GM13977 (cell line): Measurements from ENCODE around the gene HM13.

Experiments
- DNase-seq: peaks from one replicate; pipeline ENCODE4 v3.0.0; 2012; ENCODE audit warnings: low spot score
- in situ Hi-C: fragments of 300-500 bp; cut with MboI; formaldehyde crosslinking; loops from one replicate; pipeline ENCODE4 v1.12.0; 2022; ENCODE audit warnings: low sequenced_read_pairs, low pct_unique_long_range_greater_than_20kb, mixed read lengths, inconsistent platforms; ENCODE audit not compliant: unreplicated experiment
- TF ChIP-seq, protein P1 (sequence below): IDR thresholded peaks from 2 replicates; pipeline ENCODE4 v1.5.1; 2012; ENCODE audit warnings: mild to moderate bottlenecking, control low read depth; ENCODE audit not compliant: insufficient read depth; ENCODE audit errors: extremely low read depth, missing control alignments

The HM13 gene

DNA sequence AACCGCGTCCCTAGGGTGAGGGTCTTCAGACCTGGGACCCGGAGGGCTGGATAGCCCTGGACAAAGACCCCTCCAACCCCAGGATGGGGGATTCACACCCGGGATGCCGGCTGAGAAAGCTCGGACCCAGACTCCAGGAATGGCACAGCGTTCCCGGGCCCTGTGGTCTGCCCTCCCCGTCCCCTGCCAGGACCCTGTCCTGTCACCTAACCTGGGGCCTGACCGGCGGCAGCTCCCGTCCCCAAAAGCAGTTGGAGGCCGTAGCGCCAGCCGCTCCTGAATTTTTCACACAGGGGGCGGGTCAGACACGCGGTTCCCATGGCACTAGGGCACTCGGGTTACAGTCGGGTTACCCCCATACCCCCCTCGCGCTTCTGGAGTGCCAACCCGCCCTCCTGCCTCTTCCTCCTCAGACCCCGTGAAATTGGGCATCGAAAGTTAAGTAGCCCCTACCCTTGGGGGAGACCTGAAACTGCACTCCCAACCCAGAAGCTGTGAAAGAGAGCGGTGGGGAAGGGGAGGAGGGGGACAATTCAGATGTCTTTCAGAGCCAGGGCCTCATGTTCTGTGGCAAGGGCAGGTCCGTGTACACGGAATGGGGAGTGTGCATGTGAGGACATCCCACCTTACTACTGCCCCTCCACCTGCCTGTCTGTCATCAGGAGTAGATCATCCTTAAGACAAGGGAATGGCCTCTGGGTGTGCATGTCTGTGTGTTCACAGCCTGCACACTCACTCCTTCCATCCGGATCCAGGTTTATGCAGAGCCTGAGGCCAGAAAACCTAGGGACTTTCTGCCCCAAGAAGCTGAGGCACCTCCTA is 38.6 kb upstream of the HM13 start:
- no peak for DNase-seq

DNA sequence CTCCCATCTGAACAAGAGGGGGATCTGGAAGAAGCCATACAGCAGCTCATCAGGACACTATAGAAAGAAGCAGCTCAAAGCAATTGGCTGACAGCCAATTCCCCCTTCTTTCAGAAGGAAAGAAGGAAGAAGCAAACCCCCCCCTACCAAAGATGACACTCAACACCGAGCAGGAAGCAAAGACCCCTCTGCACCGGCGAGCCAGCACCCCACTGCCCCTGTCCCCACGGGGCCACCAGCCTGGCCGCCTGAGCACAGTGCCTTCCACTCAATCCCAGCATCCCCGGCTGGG is 38.0 kb upstream of the HM13 start:
- TF ChIP-seq, protein P1, sequence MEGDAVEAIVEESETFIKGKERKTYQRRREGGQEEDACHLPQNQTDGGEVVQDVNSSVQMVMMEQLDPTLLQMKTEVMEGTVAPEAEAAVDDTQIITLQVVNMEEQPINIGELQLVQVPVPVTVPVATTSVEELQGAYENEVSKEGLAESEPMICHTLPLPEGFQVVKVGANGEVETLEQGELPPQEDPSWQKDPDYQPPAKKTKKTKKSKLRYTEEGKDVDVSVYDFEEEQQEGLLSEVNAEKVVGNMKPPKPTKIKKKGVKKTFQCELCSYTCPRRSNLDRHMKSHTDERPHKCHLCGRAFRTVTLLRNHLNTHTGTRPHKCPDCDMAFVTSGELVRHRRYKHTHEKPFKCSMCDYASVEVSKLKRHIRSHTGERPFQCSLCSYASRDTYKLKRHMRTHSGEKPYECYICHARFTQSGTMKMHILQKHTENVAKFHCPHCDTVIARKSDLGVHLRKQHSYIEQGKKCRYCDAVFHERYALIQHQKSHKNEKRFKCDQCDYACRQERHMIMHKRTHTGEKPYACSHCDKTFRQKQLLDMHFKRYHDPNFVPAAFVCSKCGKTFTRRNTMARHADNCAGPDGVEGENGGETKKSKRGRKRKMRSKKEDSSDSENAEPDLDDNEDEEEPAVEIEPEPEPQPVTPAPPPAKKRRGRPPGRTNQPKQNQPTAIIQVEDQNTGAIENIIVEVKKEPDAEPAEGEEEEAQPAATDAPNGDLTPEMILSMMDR = no peak
- in situ Hi-C loops = no loop called here
- DNase-seq = no peak

More for the DNA sequence above, 38.6 kb upstream of the HM13 start:
- TF ChIP-seq, protein P1 = no peak
- in situ Hi-C loops = no loop called here

DNA sequence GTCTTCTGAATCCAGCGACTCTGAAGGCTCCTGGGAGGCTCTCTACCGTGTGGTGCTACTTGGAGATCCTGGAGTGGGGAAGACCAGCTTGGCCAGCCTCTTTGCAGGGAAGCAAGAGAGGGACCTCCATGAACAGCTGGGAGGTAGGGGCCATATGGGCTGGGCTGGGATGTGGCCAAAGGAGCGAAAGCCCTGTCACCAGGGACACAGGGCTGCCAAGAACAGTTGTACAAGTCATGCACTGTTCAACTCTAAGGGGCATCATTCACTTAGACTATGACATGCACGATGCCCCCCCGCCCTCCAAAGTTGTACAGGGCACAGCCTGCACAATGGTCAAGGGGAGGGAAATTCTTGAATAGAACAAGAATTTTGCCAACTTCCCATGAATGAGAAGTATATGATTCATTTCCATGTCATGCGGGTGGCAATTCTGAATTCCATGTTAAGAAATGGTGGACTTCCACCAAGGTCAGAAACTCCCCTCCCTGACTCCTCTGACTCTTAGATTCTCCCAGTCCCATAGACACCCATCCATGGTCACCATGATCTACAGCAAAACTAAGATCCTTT is 37.5 kb upstream of the HM13 start:
- in situ Hi-C loops = no loop called here
- TF ChIP-seq, protein P1 = no peak

DNA sequence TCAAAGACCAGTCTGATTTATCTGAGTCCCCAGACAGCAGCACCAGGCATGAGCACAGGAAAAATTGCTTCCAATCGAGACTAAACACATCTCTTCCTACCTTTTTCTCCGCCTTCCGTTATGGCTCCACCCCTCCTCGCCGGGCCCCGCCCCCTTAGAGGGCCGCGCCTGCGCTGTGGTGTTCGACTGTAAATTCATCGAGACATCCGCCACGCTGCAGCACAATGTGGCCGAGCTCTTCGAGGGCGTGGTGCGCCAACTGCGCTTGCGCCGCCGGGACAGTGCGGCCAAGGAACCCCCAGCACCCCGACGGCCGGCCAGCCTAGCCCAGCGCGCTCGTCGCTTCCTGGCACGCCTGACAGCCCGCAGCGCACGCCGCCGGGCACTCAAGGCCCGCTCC is 30.2 kb upstream of the HM13 start:
- DNase-seq = no peak
- in situ Hi-C loops = no loop called here
- TF ChIP-seq, protein P1 = no peak

More for the DNA sequence above, 37.5 kb upstream of the HM13 start:
- no peak for DNase-seq

DNA sequence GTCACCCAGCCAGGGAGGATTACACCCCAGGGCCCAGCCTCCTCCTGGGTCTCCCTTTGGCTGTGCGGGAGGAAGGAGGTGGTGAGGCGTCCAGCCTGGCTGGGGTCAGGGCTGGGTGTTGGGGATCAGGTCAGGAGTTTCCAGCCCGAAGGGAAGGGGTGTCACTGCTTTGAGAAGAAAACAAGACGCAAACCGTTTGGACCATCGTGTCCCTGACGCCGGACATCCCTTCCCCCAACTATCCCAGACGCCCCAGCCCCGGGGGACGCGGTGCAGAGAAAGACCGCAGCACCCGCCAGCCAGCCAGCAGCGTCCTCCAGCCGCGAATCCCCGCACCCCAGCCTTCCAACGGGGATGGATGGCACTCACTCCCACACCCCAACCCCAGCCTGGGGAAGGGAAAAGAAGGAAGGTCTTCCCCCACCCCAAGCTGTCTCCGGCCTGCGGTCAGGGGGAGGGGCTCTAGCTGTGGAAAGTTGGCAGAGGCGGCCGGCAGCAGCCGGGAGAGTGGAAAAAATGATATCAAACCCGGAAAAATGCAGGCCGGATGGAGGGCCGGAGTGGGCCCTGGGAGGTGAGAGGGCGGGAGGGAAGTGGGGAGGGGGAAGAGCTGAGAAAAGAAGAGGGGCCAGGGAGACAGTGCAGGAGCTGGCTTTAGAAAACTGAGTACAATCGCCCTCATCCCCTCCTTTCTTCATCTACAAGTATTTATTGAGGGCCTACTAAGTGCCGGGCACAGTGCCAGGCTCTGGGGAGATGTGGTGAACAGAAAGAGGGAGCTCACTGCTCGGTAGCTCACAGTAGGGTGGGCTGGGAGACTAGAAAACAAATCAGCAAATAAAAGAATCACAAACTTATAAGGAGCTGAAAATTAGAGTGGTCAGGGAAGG is 28.5 kb upstream of the HM13 start:
- TF ChIP-seq, protein P1 = no peak
- in situ Hi-C loops = no loop called here
- no peak for DNase-seq

DNA sequence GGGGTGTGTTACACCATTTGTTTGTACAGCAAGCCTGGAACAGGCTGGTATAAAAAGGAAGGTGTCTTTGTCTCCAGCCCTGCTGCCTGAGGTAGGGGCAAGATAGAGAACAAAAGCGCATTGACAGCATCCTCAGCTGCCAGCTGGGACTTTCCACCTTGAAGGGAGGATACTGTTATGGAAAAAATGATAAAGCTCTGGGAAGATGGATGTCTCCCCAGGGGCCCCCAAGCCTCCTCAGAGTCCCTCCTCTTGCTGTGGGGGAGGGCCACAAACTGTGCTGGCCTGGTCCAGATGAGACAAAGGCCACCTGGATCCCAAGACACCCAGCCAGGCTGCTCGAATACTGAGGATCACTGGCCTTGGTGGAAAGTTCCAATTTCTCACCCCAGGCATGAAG is 26.1 kb upstream of the HM13 start:
- in situ Hi-C loops = no loop called here
- DNase-seq = no peak
- TF ChIP-seq, protein P1 = no peak
